IMR-90 (cell line): ENCODE data around the gene COL5A1. TPM values are rescaled to one million over a fixed set of nuclear protein-coding genes. Genes with fewer than 3 reads are reported as not detected.

Source experiments
- ATAC-seq: fragments of 200-7000 bp; cut with Tn5 transposase; 2 replicates; pipeline ENCODE4 v1.9.1; 2020; ENCODE audit warnings: low read depth, mild to moderate bottlenecking, moderate library complexity
- BruUV-seq: library from RNA; stranded (reverse); fragments of 400-500 nt; replicated peaks from 2 replicates; lab custom pipeline; 2021; lab: Mats Ljungman, UMichigan
- CTCF ChIA-PET: fragments of 300-600 bp; formaldehyde crosslinking; extraction: SDS; loops from one replicate; lab custom pipeline; 2021; ENCODE audit warnings: antibody characterized with exemption; lab: Yijun Ruan, JAX
- POLR2A ChIA-PET: fragments of 300-600 bp; sonication (Branson Sonifier 250); formaldehyde crosslinking; loops from one replicate; lab custom pipeline; 2022; ENCODE audit warnings: antibody characterized with exemption; ENCODE audit not compliant: unreplicated experiment; lab: Charles Lee
- DNase-seq: peaks from one replicate; pipeline ENCODE4 v3.0.0; 2013
- H2AFZ ChIP-seq: replicated peaks from 2 replicates; pipeline ENCODE3; 2013; ENCODE audit warnings: low read length, mild to moderate bottlenecking; ENCODE audit not compliant: poor library complexity
- H2AK5ac ChIP-seq: 2 replicates; pipeline ENCODE4 v1.6.1; 2013; ENCODE audit warnings: low read depth, low read length, inconsistent platforms
- H2AK9ac ChIP-seq: replicated peaks from 2 replicates; pipeline ENCODE3; 2013; ENCODE audit warnings: mild to moderate bottlenecking, low read depth, low read length, moderate library complexity; ENCODE audit not compliant: poor library complexity
- H2BK120ac ChIP-seq: 2 replicates; pipeline ENCODE4 v1.6.1; 2013; ENCODE audit warnings: low read depth, low read length, inconsistent platforms
- H2BK15ac ChIP-seq: 3 replicates; pipeline ENCODE4 v1.6.1; 2013; ENCODE audit warnings: low read depth, low read length, inconsistent platforms
- H2BK20ac ChIP-seq: 2 replicates; pipeline ENCODE4 v1.6.1; 2013; ENCODE audit warnings: low read depth, mild to moderate bottlenecking, inconsistent platforms, low read length, moderate library complexity
- H2BK5ac ChIP-seq: 2 replicates; pipeline ENCODE4 v1.6.1; 2013; ENCODE audit warnings: mild to moderate bottlenecking, low read depth, low read length, inconsistent platforms; ENCODE audit not compliant: poor library complexity, severe bottlenecking
- H3K14ac ChIP-seq: replicated peaks from 2 replicates; pipeline ENCODE4 v1.6.1; 2013; ENCODE audit warnings: low read depth, low read length, inconsistent platforms
- H3K18ac ChIP-seq: 2 replicates; pipeline ENCODE4 v1.6.1; 2013; ENCODE audit warnings: low read depth, low read length, control low read depth
- H3K23ac ChIP-seq: 2 replicates; pipeline ENCODE4 v1.6.1; 2013; ENCODE audit warnings: low read depth, low read length, inconsistent platforms
- H3K27ac ChIP-seq: 2 replicates; pipeline ENCODE4 v1.5.1; 2013; ENCODE audit warnings: mild to moderate bottlenecking, control low read depth, low read length; ENCODE audit not compliant: insufficient read depth
- H3K27me3 ChIP-seq: 2 replicates; pipeline ENCODE4 v1.6.1; 2013; ENCODE audit warnings: low read length; ENCODE audit not compliant: control insufficient read depth, insufficient read depth
- H3K36me3 ChIP-seq: 2 replicates; pipeline ENCODE4 v1.6.1; 2013; ENCODE audit warnings: low read length, mixed read lengths; ENCODE audit not compliant: control insufficient read depth, insufficient read depth
- H3K4ac ChIP-seq: 2 replicates; pipeline ENCODE4 v1.6.1; 2013; ENCODE audit warnings: low read depth, low read length, inconsistent platforms
- H3K4me1 ChIP-seq: 2 replicates; pipeline ENCODE4 v1.6.1; 2013; ENCODE audit warnings: low read length, mixed read lengths; ENCODE audit not compliant: control insufficient read depth, insufficient read depth
- H3K4me2 ChIP-seq: 2 replicates; pipeline ENCODE4 v1.6.1; 2013; ENCODE audit warnings: low read depth, mild to moderate bottlenecking, control low read depth, low read length, moderate library complexity
- H3K4me3 ChIP-seq: 2 replicates; pipeline ENCODE4 v1.5.1; 2013; ENCODE audit warnings: low read depth, mild to moderate bottlenecking, control low read depth, low read length, moderate library complexity; ENCODE audit not compliant: insufficient read depth
- H3K56ac ChIP-seq: 2 replicates; pipeline ENCODE4 v1.6.1; 2013; ENCODE audit warnings: low read length, inconsistent platforms; ENCODE audit not compliant: insufficient read depth; ENCODE audit errors: extremely low read depth
- H3K79me1 ChIP-seq, 2 experiments: 2 replicates each; pipeline ENCODE4 v1.6.1; 2013; ENCODE audit warnings: low read length in 2 of 2, inconsistent platforms in 1 of 2, low read depth in 1 of 2
- H3K9ac ChIP-seq: 2 replicates; pipeline ENCODE4 v1.6.1; 2013; ENCODE audit warnings: low read depth, low read length, control low read depth
- H3K9me1 ChIP-seq: 2 replicates; pipeline ENCODE4 v1.6.1; 2013; ENCODE audit warnings: low read length, inconsistent platforms; ENCODE audit not compliant: insufficient read depth
- H3K9me3 ChIP-seq: 2 replicates; pipeline ENCODE4 v1.6.1; 2013; ENCODE audit warnings: low read length; ENCODE audit not compliant: control insufficient read depth, insufficient read depth
- H4K20me1 ChIP-seq: 2 replicates; pipeline ENCODE4 v1.6.1; 2013; ENCODE audit warnings: low read length, inconsistent platforms; ENCODE audit not compliant: insufficient read depth
- H4K5ac ChIP-seq: 2 replicates; pipeline ENCODE4 v1.6.1; 2013; ENCODE audit warnings: mild to moderate bottlenecking, low read depth, low read length, control low read depth
- H4K8ac ChIP-seq, 2 experiments: 2 replicates each; pipeline ENCODE4 v1.6.1; 2013; ENCODE audit warnings: low read depth in 2 of 2, low read length in 2 of 2, control low read depth in 1 of 2, inconsistent platforms in 1 of 2
- H4K91ac ChIP-seq: 2 replicates; pipeline ENCODE4 v1.6.1; 2013; ENCODE audit warnings: low read depth, low read length, inconsistent platforms; ENCODE audit not compliant: insufficient read depth
- MAFK ChIP-seq: IDR thresholded peaks from 2 replicates; pipeline ENCODE4 v1.6.1; 2012; ENCODE audit warnings: low read depth, low read length, improper control_type of control experiment
- WGBS, 2 experiments: methylation state at CpG; one replicate each; pipeline versions ENCODE4 v1.1.5 to v1.1.7; 2013; ENCODE audit warnings: missing lambda C conversion rate in 2 of 2; ENCODE audit not compliant: insufficient read length in 1 of 2; ENCODE audit errors: extremely low coverage in 2 of 2; 5-methylcytosine and 5-hydroxymethylcytosine counted together
- dilution Hi-C: fragments of 300-500 bp; cut with HindIII; formaldehyde crosslinking; loops from one replicate; pipeline ENCODE4 v1.14.3; 2018; ENCODE audit warnings: low sequenced_read_pairs; ENCODE audit not compliant: unreplicated experiment
- in situ Hi-C: fragments of 300-500 bp; cut with MboI; formaldehyde crosslinking; loops from 3 replicates; pipeline ENCODE4 v1.14.3; 2019; ENCODE audit warnings: low sequenced_read_pairs, inconsistent platforms, mixed read lengths
- intact Hi-C: fragments of 100-400 bp; cut with micrococcal nuclease; formaldehyde crosslinking; loops from 2 replicates; pipeline ENCODE4 v1.10.0; 2022
- polyA plus RNA-seq, 3 experiments: library from polyadenylated mRNA; depleted of rRNA; stranded (reverse); fragments of >200 nt; gene quantifications; 2 replicates each; pipeline ENCODE4 v1.2.3, GENCODE V29; 2012; ENCODE audit warnings: low replicate concordance in 1 of 3
- total RNA-seq: library from RNA; depleted of rRNA; stranded (reverse); fragments of >200 nt; gene quantifications from 2 replicates; pipeline ENCODE4 v1.2.3, GENCODE V29; 2012

COL5A1 gene
- total and polyA plus RNA-seq, 2 of the 4 experiments (the other 2 are of a cell fraction): 19.2 to 173 TPM

GRCh38 chr9:134825025-134825424 is 183.4 kb downstream of the COL5A1 start:
- no TSS peak for BruUV-seq
- Histone ChIP-seq H3K4ac (no peak overlapping the region), H3K4me2 (no peak overlapping the region), H3K9ac (no peak overlapping the region), H3K56ac (no peak overlapping the region), H4K20me1 (peaks cover 33% of the 10 kb centered on the region), H2AK9ac (no peak overlapping the region), H3K4me1 (no peaks in the 10 kb centered on the region), H3K27me3 (no peaks in the 10 kb centered on the region), H2BK5ac (no peak overlapping the region), H3K36me3 (peaks cover 91% of the 10 kb centered on the region), H4K5ac (no peak overlapping the region), H2BK20ac (no peak overlapping the region), H3K79me1 (peaks cover 0 to 66% of the 10 kb centered on the region in 2 experiments; a peak in 3 of 4 replicates), H4K8ac (no peak overlapping the region), H2BK120ac (no peak overlapping the region), H2BK15ac (no peak overlapping the region), H3K9me1 (peaks cover 11% of the 10 kb centered on the region), H3K14ac (no peak overlapping the region), H2AFZ (no peak overlapping the region), H2AK5ac (no peak overlapping the region), H3K27ac (no peak overlapping the region), H3K23ac (no peak overlapping the region), H3K4me3 (no peak overlapping the region), H3K9me3 (no peaks in the 10 kb centered on the region), H3K18ac (no peak overlapping the region), H4K91ac (no peak overlapping the region)
- ATAC-seq: no peak
- DNase-seq: no peak
- TF ChIP-seq MAFK: no peak
- in situ Hi-C loops: no loop called here
- WGBS, 2 experiments: 100% methylated on average over 2 of the region's 10 CpGs; no CpG with 5 or more reads in 1 of the 2 experiments
- CTCF ChIA-PET: no interaction called here
- dilution Hi-C loops: no loop called here
- intact Hi-C loops: no loop called here
- POLR2A ChIA-PET: no interaction called here
